Measurements from ENCODE around the gene TSPAN15.
"Not testable (repeated sequence)": the region's sequence is repeated elsewhere in the genome, so short reads cannot be mapped to it uniquely, and the experiment has no call there.

The TSPAN15 gene

DNA sequence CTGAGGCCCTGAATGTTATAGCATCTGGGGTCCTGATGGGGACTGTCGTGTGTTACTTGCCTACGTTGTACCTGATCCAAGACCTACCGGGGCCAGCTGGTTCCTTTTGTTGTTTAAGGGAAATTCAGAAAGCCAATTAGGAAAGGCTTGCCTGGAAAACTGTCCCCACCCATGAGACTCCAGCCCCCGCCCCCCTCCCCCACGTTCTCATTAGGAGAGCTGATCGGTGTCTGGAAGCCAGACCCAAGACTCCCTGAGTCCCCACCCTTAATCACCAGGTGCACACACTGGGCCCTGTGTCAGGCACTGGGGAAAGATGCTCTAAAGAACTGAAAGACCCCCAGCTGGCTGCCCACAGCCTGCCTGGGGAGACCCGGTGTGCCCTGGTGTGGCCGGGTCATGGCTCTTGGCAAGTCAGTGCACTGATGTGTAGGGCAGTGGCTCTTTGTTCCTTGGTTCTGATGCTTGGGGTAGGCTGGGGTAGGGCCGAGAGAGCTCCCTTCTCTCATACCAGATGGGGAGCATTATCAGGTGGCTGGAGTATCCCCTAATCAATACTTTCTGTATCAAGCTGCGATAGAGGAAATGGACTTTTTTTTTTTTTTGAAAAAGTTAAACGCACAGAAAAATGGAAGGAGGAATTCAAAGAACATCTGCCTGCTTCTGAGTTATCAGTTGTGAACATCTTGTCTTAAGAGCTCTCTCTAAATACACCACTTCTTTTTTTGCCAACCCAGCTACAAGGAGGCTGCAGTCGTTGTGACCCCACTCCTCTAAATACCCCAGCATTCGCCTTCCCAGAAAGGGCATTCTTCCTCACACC is 16.9 kb downstream of the TSPAN15 start:
- DNase-seq, result no peak

DNA sequence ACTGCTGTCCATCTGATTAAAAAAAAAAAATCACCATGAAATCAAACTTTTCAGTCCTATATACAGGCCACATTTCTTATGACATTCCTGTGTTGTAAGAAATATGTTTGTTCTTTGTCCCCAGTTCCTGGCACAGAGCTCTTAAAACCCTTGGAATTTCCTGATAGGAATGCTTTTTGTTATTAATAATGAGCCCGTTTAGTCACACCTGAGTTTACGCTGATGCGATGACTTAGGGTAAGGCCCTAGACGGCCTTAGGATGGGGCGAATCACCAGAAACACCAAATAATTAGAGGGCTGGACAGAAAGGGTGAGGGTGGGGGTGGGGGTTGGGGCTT is 17.5 kb downstream of the TSPAN15 start:
- no peak for DNase-seq

DNA sequence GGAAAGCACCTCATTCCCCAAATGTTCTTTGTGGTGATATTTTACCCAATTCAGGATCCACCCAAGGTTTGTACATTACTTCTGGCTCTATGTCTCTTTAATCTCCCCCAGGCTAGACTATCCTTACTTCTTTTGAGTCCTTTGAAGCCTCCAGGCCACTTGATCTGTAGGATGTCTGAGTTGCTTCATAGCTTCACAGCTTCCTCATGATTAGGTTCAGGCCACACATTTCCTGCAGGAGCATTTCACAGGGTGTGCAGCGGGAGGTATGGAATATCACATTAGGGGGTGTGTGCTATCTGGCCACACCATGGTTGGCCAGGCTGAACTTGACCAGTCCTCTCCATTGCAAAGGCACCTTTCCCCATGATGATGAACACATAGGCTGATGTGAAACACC is 18.7 kb downstream of the TSPAN15 start:
- no peak for DNase-seq

GRCh38 chr10:69470463-69471384 is 19.5 kb downstream of the TSPAN15 start:
- no peak for DNase-seq

DNA sequence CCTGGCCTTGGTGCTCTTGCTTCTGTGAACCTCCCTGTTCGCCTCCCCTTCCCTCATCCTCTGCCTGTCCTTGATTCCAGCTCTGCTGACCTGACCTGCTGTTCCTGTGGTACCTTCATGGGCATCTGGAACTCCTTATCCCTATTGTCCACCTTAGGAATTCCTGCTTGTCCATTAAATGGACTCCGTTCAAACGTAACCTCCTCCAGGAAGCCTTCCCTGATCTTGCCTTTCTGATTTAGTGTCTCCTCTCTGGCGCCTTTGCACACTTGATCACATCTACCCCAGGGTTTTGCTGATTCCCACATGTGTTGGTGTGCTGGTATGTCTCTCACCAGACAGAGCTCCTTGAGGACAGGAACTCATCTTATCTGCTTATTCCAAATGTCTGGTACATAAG is 20.9 kb downstream of the TSPAN15 start:
- DNase-seq, result no peak

GRCh38 chr10:69472544-69472943 is 21.3 kb downstream of the TSPAN15 start:
- DNase-seq, result no peak

DNA sequence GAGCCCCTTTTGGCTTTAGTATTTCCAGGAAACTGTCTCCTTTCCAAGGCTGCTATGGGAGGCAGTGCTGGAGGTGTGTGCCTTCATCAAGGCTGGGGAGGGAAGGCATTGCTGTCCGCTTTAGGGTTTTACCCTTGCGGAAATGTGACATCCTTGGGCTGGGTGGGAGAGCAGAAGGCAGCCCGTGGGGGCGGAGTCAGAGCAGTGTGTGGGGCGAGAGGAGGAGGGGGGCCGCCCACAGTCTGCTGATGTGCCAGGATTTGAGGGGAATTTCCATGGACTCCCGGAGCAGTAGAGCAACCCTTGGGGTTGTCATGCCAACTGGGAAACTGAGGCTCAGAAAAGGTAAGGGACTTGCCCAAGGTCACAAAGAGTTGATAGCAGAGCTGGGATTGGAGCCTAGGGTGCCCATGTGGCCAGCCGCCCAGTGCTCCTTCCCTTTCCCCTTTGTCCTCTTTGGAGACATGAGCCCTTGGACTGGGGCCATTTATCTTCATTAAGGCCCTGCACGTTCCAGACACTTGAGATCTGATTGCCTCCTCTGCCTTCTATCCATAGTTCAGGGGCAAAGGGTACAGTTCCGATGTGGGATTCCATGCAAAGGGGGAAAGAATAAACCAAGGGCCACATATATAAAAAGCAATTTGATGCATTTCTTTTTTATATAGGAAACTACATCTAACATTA is 22.2 kb downstream of the TSPAN15 start:
- no peak for DNase-seq

DNA sequence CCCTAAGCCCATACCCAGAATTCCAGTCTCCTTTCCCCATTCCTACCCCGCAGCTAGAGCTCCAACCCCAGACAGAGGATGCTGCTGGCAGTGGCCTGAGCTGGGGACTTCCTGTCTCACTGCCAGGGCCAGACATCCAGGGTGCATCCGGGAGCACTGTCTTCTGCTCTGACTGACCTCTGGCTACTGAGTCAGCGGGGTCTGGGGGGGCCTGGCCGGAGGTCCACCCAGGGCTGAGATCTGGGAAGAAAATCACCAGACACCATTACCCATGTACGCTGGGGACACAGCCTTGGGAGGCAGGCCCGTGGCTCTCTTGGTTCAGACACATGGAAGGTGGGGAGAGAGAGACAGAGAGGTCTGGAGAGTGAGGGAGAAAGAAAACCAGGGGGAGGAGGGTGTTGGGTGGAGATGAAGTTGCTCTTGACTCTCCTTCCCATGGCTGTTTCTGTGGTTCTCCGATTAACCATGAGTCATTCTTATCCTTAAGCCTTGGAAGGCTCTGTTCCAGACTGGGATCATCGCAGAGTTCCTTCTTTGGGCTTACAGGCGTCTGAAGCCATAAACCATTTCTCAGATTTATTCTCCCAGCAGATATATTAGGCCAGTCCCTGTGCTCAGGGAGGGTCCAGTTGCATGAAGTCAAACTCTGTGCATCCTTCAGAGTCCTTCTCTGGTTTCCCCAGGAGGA is 23.6 kb downstream of the TSPAN15 start:
- no peak for DNase-seq

GRCh38 chr10:69475433-69475830 is 24.2 kb downstream of the TSPAN15 start:
- DNase-seq, result no peak

- no peak for DNase-seq
Observed at GRCh38 chr10:69477968-69478597, 26.8 kb downstream of the TSPAN15 start.

- DNase-seq, result peak; percentile 69
Observed at GRCh38 chr10:69479240-69480067, 28.2 kb downstream of the TSPAN15 start.

DNA sequence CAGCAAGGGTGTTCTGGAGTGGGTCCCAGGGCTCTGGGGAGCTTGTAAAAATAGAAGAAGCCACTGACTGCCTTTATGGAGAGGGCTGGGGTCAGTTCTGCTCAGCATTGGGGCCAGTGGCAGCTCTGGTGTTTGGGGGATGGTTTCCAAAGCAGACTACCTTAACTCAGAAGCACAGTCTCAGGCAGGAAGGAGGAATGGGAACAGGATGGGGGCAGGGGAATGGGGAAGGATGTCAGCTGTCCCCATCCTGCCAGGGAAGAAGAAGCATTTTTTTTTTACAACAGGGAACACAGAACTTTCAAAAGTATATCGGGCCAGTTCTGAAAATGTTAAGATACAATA is 28.8 kb downstream of the TSPAN15 start:
- DNase-seq, result no peak

- no peak for DNase-seq
Observed at GRCh38 chr10:69481305-69481704, 30.0 kb downstream of the TSPAN15 start.

GRCh38 chr10:69481811-69482524 is 30.7 kb downstream of the TSPAN15 start:
- no peak for DNase-seq

GRCh38 chr10:69483963-69484362 is 32.7 kb downstream of the TSPAN15 start:
- no peak for DNase-seq

- DNase-seq, result no peak
Observed at GRCh38 chr10:69484736-69485135, 33.5 kb downstream of the TSPAN15 start.

DNA sequence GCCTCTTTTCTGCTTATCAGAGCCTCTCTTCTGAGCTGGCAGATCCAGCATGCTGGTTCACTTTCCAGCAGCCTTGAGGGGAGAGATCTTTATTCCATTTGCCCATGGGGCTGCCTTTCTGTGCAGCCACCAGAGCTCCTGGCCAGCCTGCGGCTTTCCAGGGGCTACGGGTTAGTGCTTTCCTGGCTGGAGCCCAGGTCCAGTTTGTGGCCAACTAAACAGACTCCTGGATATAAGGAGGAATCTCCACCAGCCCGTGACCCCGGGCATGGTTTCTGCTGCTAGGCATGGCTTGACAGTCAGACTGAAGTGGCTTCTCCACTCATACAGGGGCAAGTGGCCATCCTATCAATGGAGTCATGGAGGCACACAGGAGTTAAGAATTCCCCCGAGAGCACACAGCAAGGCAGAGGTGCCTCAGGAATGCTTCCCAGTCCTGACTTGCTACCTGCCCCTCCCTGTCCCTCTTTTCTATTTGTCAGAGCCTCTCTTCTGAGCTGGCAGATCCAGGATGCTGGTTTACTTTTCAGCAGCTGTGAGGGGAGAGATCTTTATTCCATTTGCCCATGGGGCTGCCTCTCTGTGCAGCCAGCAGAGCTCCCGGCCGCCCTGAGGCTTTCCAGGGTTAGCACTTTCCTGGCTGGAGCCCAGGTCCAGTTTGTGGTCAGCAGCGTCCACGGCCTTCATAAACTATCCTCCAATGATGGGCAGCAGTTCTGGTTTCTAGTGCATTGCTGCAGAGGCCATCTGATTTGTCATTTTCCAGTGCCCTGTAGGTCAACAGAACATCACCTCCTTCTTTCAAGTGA is 35.9 kb downstream of the TSPAN15 start:
- DNase-seq, result no peak

DNA sequence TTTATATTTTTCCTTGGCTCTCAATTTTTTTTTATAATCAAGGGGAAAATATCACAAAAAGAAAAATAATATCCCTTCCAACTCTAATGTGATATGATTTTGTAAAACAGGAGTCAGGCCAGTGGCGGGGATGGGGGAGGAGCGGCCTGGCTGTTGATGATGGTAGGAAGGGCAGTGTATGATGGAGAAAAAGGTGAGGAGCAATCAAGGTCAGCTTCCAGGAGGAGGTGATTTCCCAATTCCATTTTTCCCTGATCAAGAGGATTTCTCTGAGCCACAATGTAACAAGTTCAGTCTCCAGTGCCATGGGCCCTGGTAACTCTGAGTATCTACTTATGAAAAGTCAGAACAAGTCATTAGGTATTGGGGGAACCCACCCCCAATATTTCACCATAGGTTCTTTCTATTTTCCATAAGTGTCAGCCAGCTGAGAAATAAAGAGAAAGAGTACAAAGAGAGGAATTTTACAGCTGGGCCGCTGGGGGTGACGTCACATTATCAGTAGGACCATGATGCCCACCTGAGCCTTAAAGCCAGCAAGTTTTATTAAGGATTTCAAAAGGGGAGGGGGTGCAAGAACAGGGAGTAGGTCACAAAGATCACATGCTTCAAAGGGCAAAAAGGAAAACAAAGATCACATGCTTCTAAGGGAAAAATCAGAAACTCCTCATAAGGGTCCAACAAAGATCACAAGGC is 37.0 kb downstream of the TSPAN15 start:
- DNase-seq, result not testable (repeated sequence)

DNA sequence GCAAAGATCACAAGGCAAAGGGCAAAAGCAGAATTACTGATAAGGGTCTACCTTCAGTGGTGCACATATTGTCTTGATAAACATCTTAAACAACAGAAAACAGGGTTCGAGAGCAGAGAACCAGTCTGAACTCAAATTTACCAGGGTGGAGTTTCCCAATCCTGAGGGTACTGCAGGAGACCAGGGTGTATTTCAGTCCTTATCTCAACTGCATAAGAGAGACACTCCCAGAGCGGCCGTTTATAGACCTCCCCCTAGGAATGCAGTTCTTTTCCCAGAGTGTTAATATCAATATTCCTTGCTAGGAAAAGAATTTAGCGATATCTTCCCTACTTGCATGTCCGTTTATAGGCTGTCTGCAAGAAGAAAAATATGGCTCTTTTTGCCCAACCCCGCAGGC is 37.6 kb downstream of the TSPAN15 start:
- DNase-seq, result not testable (repeated sequence)
